Fibroblast of the conjunctiva (primary cell): ENCODE measurements around the gene CASTOR2.
"Not testable (repeated sequence)": the region's sequence is repeated elsewhere in the genome, so short reads cannot be mapped to it uniquely, and the experiment has no call there.

Source experiments
- DNase-seq: peaks from one replicate; pipeline ENCODE4 v3.0.0-alpha.2; 2010; ENCODE audit warnings: low read depth

The CASTOR2 gene

GRCh38 chr7:74964511-74965119, at the start of gene CASTOR2:
CASTOR2 (plus strand) TSS chr7:74964705; CDS start chr7:74964986, 281 bp downstream.
- not testable (repeated sequence) for DNase-seq

GRCh38 chr7:74922321-74922890, 42.1 kb upstream of the CASTOR2 start:
- DNase-seq = not testable (repeated sequence)

GRCh38 chr7:74923644-74924043, 40.9 kb upstream of the CASTOR2 start:
- DNase-seq = not testable (repeated sequence)

GRCh38 chr7:74926968-74927367, 37.5 kb upstream of the CASTOR2 start:
- not testable (repeated sequence) for DNase-seq

GRCh38 chr7:74931563-74932328, 32.8 kb upstream of the CASTOR2 start:
- DNase-seq = not testable (repeated sequence)

- not testable (repeated sequence) for DNase-seq
Observed at GRCh38 chr7:74939429-74939828, 25.1 kb upstream of the CASTOR2 start.

- DNase-seq = not testable (repeated sequence)
Observed at GRCh38 chr7:74941302-74942069, 23.0 kb upstream of the CASTOR2 start.

- DNase-seq = not testable (repeated sequence)
Observed at GRCh38 chr7:74943923-74944322, 20.6 kb upstream of the CASTOR2 start.

- DNase-seq = not testable (repeated sequence)
Observed at GRCh38 chr7:74947741-74948140, 16.8 kb upstream of the CASTOR2 start.

- DNase-seq = not testable (repeated sequence)
Observed at GRCh38 chr7:74953774-74954173, 10.7 kb upstream of the CASTOR2 start.

GRCh38 chr7:74958328-74958727, 6.2 kb upstream of the CASTOR2 start:
- not testable (repeated sequence) for DNase-seq

GRCh38 chr7:74963704-74964510, 598 bp upstream of the CASTOR2 start:
- not testable (repeated sequence) for DNase-seq

GRCh38 chr7:74966208-74966854, 1.8 kb downstream of the CASTOR2 start:
- DNase-seq = not testable (repeated sequence)

GRCh38 chr7:74966909-74967308, 2.4 kb downstream of the CASTOR2 start:
- DNase-seq = not testable (repeated sequence)

GRCh38 chr7:74971431-74971830, 6.9 kb downstream of the CASTOR2 start:
- DNase-seq = not testable (repeated sequence)

- not testable (repeated sequence) for DNase-seq
Observed at GRCh38 chr7:74972377-74972776, 7.9 kb downstream of the CASTOR2 start.

- not testable (repeated sequence) for DNase-seq
Observed at GRCh38 chr7:74975959-74976358, 11.5 kb downstream of the CASTOR2 start.

GRCh38 chr7:74977523-74977922, 13.0 kb downstream of the CASTOR2 start:
- DNase-seq = not testable (repeated sequence)

- DNase-seq = not testable (repeated sequence)
Observed at GRCh38 chr7:74988436-74988835, 23.9 kb downstream of the CASTOR2 start.

GRCh38 chr7:74993121-74993520, 28.6 kb downstream of the CASTOR2 start:
- DNase-seq = no peak
